ACC112 (cell line): ENCODE measurements around the gene FIG4.
A peak's percentile ranks its signal among the peaks of the same experiment; 100 is the strongest.

ENCODE experiments used
- H2AFZ ChIP-seq: fragments of 200-600 bp; sonication (generic); one replicate; pipeline ENCODE4 v1.6.0; 2017; ENCODE audit warnings: antibody characterized with exemption, low read length; ENCODE audit not compliant: unreplicated experiment
- H3K27ac ChIP-seq: fragments of 200-600 bp; sonication (generic); 2 replicates; pipeline ENCODE4 v1.5.1; 2014; ENCODE audit warnings: low read depth, mild to moderate bottlenecking, antibody characterized with exemption, low read length, moderate library complexity
- H3K27me3 ChIP-seq: fragments of 200-600 bp; sonication (generic); 2 replicates; pipeline ENCODE4 v1.6.1; 2014; ENCODE audit warnings: mild to moderate bottlenecking, antibody characterized with exemption, low read length, moderate library complexity, mixed read lengths; ENCODE audit not compliant: insufficient read depth
- H3K36me3 ChIP-seq: fragments of 200-600 bp; sonication (generic); 2 replicates; pipeline ENCODE4 v1.6.1; 2016; ENCODE audit warnings: mild to moderate bottlenecking, antibody characterized with exemption, low read length, moderate library complexity, mixed read lengths; ENCODE audit not compliant: insufficient read depth
- H3K4me1 ChIP-seq: fragments of 200-600 bp; sonication (generic); one replicate; pipeline ENCODE4 v1.6.1; 2016; ENCODE audit warnings: low read length, mixed read lengths; ENCODE audit not compliant: insufficient read depth, unreplicated experiment, control insufficient read depth
- H3K4me3 ChIP-seq: fragments of 200-600 bp; sonication (generic); 2 replicates; pipeline ENCODE4 v1.5.1; 2014; ENCODE audit warnings: mild to moderate bottlenecking, low read depth, low read length
- H3K79me2 ChIP-seq: fragments of 200-600 bp; sonication (generic); one replicate; pipeline ENCODE4 v1.6.0; 2016; ENCODE audit warnings: low read length; ENCODE audit not compliant: control insufficient read depth, unreplicated experiment, insufficient read depth

FIG4 gene

DNA sequence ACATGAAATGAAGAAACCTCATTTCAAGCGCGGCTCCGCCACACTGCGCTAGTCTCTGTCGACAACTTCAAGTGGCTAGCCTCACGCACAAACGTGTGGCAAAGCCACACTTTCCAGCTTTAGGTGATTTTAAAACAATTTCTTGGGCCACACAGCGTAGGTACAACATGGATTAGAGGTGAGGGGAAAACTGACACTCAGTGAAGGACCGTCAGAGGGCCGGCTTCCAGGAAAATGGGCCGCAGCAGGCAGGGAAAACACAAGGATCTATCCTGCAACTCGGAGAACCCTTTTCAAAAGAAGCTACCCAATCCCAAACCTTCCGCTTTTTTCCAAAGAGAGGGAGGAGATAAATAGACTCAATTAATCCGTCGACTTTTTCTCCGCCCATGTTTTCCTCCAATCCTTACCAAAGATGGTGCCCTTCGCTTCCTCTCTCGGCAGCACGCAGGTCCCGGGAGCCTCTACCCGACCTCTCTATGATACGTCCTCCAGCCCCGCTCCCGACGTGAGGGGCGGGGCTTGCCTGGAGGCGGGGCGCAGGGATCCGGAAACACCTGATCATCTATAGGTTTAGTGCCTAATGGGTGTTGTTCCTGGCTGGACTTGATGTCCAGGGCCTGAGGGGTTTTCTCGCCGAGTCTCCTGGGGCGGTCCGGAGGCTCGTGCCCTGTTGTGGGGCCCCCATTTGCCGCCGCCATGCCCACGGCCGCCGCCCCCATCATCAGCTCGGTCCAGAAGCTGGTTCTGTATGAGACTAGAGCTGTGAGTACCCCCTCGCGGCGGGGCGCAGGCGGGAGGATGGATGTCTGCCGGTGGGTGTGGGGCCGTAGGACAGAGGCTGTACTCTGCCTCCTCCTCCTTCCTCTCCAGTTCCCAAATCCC is at the start of gene FIG4, which contains the start of gene AK9:
Gene FIG4 (plus strand): TSS at position 560 of the 885 bp plus-strand sequence. CDS start 140 bp downstream, at position 700.
Gene AK9 (minus strand): TSS at position 466 of the 885 bp plus-strand sequence. CDS start 15,457 bp downstream, outside the sequence.
- H3K4me1 ChIP-seq, result peaks cover 24% of the 10 kb centered on the region
- H2AFZ ChIP-seq, result peak within 1 kb of the TSS; percentile 81
- H3K27ac ChIP-seq, result 0 out of 2 replicates have a peak within 1 kb of the TSS, but pooled peaks have one; percentile 2
- H3K36me3 ChIP-seq, result no peaks in the 10 kb centered on the region
- H3K79me2 ChIP-seq, result no peaks in the 10 kb centered on the region
- no peaks in the 10 kb centered on the region for H3K27me3 ChIP-seq
- peak within 1 kb of the TSS; percentile 89 for H3K4me3 ChIP-seq

DNA sequence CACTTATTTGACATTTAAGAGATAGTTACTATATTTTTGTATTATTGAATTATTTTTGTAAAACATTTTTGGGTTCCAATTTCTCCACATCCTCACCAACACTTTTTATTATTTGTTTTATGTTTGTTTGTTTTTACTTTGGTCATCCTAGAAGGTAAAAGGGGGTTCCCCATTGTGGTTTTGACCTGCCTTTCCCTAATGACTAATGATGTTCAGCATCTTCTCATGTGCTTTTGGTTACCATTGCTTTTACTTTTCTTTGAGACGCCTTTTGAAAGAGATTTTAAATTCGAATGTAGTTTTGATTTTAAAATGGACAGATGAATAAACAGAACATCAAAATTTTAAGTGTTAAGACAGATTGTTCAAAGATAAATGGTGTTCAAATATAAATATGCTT is 47.0 kb upstream of the FIG4 start:
- Histone ChIP-seq H3K27me3 (no peaks in the 10 kb centered on the region), H3K27ac (no peak overlapping the region), H3K36me3 (no peaks in the 10 kb centered on the region), H2AFZ (no peak overlapping the region), H3K4me3 (no peak overlapping the region), H3K4me1 (no peaks in the 10 kb centered on the region), H3K79me2 (no peaks in the 10 kb centered on the region)

DNA sequence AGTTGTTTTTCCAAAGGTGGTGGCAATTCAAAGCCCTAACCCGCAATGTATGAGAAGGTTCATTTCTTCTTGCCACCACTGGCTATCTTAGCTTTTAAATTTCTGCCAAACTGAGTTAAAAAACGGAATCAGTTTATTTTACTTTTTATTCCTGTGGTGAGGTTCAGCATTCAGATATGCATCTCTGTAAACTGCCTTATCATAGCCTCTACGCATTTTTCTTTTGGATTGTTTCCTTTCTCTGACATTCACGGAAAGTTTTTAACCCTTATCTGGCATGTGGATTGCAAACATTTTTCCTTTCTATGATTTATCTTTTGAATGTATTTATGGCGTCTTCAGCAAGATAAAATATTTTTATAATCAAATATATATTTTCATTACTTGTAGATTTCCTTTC is 37.8 kb upstream of the FIG4 start:
- no peak overlapping the region for H3K27ac ChIP-seq
- no peaks in the 10 kb centered on the region for H3K79me2 ChIP-seq
- no peaks in the 10 kb centered on the region for H3K36me3 ChIP-seq
- no peak overlapping the region for H2AFZ ChIP-seq
- no peak overlapping the region for H3K4me3 ChIP-seq
- H3K27me3 ChIP-seq, result no peaks in the 10 kb centered on the region
- no peaks in the 10 kb centered on the region for H3K4me1 ChIP-seq

DNA sequence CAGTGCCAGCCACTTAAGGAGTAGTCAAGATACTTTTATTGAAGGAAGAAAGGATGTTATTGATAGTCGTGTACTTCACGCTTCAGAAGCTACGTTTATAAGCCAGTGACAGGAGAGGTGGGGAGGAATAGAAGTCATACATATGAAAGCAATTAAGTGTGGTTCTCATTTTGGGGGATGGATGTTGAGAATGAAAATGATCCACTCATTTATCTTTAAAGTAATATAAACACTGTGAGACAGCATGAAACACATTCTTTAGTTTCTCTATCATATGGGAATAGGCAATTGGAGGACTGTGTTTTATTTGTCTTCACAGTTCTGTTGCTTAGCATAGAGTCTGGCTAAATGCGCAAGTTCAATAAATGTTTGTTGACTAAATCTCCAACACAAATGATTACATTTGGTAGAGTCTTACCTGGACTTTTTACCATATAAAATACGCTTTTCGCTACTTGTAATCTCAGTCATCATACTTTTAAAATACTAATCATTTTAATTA is 35.3 kb upstream of the FIG4 start:
- H3K36me3 ChIP-seq, result no peaks in the 10 kb centered on the region
- no peaks in the 10 kb centered on the region for H3K79me2 ChIP-seq
- peaks cover 6% of the 10 kb centered on the region for H3K4me1 ChIP-seq
- no peak overlapping the region for H3K27ac ChIP-seq
- H3K27me3 ChIP-seq, result no peaks in the 10 kb centered on the region
- no peak overlapping the region for H2AFZ ChIP-seq
- no peak overlapping the region for H3K4me3 ChIP-seq

DNA sequence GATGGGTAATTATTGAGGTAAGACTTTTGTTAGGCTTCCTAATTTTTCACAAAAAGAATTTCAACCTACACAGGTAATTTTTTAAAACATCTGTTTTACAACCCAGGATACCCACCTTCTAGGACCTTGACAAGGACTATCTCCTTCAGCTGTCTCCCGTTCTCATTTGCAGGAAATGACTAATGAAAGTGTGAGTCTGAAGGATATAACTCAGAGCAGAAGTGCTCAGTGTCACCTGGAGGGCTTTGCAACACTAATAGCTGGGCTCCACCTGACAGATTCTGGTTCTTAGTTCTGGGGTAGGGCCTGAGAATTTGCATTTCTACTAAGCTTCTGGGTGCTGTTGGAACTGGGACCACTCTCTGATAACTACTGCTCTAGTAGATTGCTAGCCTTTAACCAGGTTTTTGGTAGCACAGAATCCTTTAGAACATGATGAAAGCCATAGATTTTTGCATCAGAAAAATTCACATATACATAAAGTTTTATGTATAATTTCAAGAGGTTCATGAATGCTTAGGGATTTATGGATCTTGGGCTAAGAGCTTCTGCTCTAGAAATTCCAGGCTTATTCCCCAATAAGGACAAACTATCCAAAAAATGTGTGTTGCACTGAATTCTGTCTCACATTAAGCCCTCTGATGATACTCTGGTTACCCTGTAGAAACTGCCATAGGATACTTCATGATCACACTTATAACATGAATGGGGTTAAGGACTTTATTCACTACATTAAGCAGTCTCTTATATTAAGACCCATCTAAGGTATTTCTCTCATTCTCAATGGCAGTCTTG is 30.4 kb upstream of the FIG4 start:
- Histone ChIP-seq H3K4me1 (peaks cover 17% of the 10 kb centered on the region), H3K27ac (no peak overlapping the region), H3K36me3 (no peaks in the 10 kb centered on the region), H3K79me2 (no peaks in the 10 kb centered on the region), H2AFZ (no peak overlapping the region), H3K4me3 (no peak overlapping the region), H3K27me3 (no peaks in the 10 kb centered on the region)

DNA sequence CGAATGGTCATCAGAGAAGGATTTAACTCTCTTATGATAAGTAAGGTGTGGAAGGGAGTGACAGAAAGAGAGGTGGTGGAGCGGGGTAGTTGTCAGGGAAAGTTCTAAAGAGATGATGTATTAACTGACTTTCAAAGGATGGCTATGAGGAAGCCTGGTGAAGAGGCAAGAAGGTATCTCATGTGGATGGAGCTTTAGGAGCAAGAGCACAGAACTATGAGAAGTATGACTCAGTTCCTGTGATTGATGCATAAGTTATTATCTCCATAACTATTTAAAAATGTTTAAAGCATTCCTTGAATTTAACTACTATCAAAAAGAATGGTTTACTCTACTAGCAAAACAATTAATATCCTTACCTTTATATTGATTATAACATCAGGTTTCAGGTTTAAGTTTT is 28.9 kb upstream of the FIG4 start:
- Histone ChIP-seq H3K27me3 (no peaks in the 10 kb centered on the region), H3K36me3 (no peaks in the 10 kb centered on the region), H3K4me3 (no peak overlapping the region), H3K79me2 (no peaks in the 10 kb centered on the region), H2AFZ (no peak overlapping the region), H3K27ac (no peak overlapping the region), H3K4me1 (peaks cover 17% of the 10 kb centered on the region)

DNA sequence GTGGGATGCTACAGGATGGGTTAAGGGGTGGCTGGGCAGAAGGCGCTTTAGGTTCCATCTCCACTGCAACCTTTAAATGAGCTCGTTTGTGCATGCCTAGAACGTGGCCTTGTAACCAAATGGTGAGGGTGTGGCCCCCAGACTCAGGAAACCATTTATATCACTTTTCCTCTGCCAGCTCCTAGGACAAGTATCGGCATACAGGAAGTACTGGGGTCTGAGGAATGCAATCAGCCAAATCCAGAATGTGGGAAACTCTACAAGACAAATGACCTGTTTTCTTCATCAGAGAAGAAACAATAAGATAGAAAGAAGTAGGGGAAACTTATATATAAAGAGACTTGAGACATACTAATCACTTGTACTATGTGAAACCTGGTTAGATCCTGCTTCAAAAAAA is 21.3 kb upstream of the FIG4 start:
- Histone ChIP-seq H3K4me1 (peaks cover 21% of the 10 kb centered on the region), H3K36me3 (no peaks in the 10 kb centered on the region), H2AFZ (no peak overlapping the region), H3K27ac (no peak overlapping the region), H3K27me3 (no peaks in the 10 kb centered on the region), H3K4me3 (no peak overlapping the region), H3K79me2 (no peaks in the 10 kb centered on the region)

DNA sequence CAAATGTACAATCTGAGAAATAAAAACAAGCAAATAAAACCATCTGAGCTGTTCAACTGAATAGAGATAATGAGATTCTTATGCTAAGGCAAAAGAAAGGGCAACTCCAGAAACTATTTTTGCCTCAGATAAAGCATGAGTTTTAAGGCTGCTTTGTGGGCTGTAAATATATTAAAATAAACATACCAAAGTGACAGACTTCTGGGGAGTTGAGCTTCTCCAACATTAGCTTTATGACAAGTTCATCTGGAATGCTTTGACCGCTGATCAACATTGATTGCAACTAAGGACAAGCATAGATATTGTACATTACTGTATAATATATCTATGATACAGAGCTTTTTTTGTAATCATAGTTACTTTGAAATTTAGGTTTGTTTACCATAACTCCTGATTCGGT is 19.4 kb upstream of the FIG4 start:
- H2AFZ ChIP-seq, result no peak overlapping the region
- no peaks in the 10 kb centered on the region for H3K27me3 ChIP-seq
- no peaks in the 10 kb centered on the region for H3K79me2 ChIP-seq
- no peak overlapping the region for H3K4me3 ChIP-seq
- H3K4me1 ChIP-seq, result peaks cover 21% of the 10 kb centered on the region
- H3K27ac ChIP-seq, result 0 out of 2 replicates have a peak overlapping the region, but pooled peaks have one; percentile 6
- no peaks in the 10 kb centered on the region for H3K36me3 ChIP-seq

DNA sequence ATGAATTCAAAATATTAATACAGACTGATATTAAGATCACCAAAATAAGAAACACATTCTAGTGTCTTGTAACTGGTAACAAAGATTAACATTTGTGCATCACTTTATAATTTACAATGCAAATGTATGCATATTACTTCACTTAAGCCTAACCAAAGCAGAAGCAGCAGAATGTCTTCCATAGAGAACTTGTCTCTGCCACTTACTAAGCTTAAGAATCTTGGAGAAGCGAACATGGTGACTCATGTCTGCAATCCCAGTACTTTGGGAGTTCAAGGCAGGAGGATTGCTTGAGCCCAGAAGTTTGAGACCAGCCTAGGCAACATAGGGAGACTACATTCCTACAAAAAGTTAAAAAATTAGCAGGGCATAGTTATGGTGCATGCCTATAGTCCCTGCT is 18.9 kb upstream of the FIG4 start:
- Histone ChIP-seq H3K27me3 (no peaks in the 10 kb centered on the region), H3K36me3 (no peaks in the 10 kb centered on the region), H3K4me1 (peaks cover 21% of the 10 kb centered on the region), H3K79me2 (no peaks in the 10 kb centered on the region), H3K4me3 (no peak overlapping the region), H2AFZ (no peak overlapping the region), H3K27ac (no peak overlapping the region)

DNA sequence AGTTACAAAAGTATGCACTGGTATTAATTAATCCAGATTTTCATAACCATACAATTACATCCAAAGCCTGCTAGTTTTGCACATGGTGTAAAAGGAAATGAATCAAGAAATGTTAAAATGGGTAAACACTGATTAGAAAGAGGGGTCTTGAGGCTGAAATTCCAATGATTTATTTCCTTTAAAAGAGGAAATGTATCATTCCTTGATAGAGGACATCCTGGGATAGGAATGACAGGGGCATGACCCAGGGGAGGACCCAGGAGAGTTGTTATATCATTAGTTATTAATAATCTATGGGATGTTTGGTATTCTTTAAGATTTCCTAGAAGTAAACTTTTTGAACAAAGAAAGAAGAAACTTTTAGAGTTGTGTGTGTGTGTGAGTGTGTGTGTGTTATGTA is 18.3 kb upstream of the FIG4 start:
- Histone ChIP-seq H3K36me3 (no peaks in the 10 kb centered on the region), H3K4me1 (peaks cover 21% of the 10 kb centered on the region), H2AFZ (no peak overlapping the region), H3K79me2 (no peaks in the 10 kb centered on the region), H3K4me3 (no peak overlapping the region), H3K27ac (no peak overlapping the region), H3K27me3 (no peaks in the 10 kb centered on the region)
